ENCODE measurements around the gene OR13C8.
"Not testable (repeated sequence)": the region's sequence is repeated elsewhere in the genome, so short reads cannot be mapped to it uniquely, and the experiment has no call there.

OR13C8 gene, protein sequence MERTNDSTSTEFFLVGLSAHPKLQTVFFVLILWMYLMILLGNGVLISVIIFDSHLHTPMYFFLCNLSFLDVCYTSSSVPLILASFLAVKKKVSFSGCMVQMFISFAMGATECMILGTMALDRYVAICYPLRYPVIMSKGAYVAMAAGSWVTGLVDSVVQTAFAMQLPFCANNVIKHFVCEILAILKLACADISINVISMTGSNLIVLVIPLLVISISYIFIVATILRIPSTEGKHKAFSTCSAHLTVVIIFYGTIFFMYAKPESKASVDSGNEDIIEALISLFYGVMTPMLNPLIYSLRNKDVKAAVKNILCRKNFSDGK

DNA sequence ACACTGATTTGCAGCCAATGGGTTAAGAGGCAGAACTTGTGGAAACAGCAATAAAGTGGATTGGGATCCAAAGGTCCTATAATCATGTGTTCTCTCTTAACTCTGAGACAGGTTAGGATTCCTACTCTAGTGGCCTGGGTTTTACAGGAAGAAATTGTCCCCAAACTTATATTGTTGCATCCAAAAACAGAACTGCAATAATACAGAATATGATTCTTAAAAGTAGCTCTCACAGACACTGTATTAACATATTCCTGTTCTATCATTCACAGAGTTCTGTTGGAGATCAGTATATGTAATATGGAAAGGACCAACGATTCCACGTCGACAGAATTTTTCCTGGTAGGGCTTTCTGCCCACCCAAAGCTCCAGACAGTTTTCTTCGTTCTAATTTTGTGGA, at the start of gene OR13C8:
Gene OR13C8 (plus strand): TSS at position 301 of the 400 bp plus-strand sequence. CDS start 0 bp downstream, at position 301.
- DNase-seq = no peak

DNA sequence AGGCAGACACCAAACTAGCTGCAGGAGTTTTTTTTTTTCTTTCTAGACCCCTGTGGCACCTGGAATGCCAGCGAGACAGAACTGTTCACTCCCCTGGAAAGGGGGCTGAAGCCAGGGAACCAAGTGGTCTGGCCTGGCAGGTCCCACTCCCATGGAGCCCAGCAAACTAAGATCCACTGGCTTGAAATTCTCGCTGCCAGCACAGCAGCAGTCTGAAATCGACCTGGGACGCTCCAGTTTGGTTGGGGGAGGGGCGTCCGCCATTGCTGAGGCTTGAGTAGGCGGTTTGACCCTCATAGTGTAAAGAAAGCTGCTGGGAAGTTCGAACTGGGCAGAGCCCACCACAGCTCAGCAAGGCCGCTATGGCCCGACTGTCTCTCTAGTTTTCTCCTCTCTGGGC, 48.7 kb upstream of the OR13C8 start:
- not testable (repeated sequence) for DNase-seq

DNA sequence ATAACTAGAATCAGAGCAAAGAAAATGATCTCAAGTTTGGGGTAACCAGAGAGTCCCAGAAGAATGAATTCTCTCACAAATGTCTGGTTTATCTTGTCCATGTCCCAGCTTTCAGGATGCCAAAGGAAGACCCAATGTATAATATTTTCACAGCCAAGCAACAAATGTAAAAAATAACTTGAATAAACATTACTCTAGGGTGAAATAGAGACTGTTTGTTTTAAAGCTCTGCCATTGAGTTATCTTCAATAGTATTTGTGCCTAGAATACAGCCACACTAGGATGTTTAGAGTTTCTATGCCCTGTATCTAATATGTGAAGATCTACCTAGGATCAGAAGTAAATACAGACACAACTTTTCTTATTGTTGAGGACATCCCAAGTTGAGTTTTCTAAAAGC, 41.9 kb upstream of the OR13C8 start, which contains the start of gene OR13C4:
Gene OR13C4 (minus strand): TSS at position 101 of the 400 bp plus-strand sequence. CDS start 0 bp downstream, at position 101.
- no peak for DNase-seq

DNA sequence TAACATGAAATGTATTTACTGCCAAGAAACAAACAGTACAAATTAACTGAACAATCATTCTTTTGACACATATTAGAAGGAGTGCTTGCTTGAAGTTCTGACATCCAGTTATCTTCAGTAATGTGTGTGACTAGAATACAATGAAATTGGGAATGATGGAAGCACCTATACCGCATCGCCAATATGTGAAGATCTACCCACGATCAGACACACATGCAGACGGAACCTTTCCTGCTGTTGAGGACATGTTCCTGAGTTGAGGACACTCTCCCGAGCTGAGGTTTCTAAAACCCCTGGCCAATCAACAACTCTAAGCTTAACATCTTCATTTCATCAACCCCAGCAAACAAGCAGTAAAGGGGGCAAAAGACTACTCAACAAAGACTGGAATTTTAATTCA, 32.2 kb upstream of the OR13C8 start, which contains the start of gene OR13C3:
Gene OR13C3 (minus strand): TSS at position 101 of the 400 bp plus-strand sequence. CDS start 133 bp downstream, outside the sequence.
- no peak for DNase-seq

DNA sequence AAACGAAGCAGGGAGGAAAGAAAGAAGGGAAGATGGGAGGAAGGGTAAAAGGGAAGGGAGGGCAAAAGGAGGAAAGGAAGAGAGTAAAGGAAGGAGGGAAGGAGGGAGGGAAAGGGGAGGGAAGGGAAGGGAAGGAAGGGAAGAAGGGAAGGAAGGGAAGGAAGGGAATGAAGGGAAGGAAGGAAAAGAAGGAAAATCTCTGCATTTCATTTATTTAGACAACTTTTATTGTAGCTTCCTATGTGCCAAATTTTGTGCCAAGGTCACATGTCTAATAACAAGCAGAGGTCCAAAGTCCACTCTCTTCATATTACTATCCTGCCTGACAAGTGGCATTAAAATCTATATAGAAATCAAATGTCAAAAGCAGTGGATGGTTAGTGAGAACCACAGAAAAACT, 29.7 kb upstream of the OR13C8 start:
- DNase-seq = no peak

DNA sequence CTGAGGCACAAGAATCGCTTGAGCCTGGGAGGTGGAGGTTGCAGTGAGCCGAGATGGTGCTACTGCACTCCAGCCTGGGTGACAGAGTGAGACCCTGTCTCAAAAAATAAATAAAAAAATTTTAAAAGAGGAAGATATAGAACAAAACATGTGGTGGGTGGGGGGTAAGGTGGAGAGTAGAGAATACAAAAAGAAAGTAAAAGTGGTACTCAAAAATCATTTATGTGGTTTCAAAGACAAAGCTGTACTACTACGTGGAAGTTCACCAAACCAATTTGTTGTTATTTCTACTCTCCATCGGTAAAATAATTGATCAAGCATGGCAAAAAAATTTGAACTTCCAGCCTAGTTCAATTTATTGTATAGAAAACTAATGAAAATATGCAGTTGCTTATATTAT, 24.3 kb upstream of the OR13C8 start:
- DNase-seq = no peak

DNA sequence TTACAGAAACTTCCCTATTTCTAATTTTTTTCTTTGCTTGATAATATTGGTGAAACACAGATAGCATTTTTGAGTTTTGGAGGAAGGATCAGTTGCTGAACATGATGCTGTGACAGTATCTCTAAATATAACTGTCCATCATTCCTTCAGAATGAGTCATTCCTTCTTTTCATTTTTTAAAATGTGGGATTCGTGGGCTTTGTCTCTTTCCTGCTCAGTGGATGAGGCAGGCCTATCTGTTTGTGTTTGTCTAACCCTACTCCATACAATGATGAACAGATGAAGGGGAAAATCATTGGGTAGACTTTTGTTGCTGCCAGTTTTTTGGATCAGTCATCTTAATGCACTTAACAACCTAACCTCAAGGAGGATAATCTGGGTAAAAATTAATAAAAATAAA, 15.7 kb upstream of the OR13C8 start:
- DNase-seq = no peak

DNA sequence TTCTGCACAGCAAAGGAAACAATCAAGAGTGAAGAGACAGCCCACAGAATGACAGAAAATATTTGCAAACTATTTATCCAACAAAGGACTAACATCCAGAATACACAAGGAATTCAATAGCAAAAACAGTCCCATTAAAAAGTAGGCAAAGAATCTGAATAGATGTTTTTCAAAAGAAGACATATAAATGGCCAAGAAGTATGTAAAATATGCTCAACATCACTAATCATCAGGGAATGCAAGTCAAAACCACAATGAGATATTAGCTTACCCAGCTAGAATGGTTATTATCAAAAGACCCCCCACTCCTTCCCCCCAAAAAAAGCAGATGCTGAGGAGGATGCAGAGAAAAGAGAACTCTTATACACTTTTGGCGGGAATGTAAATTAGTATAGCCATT, 13.4 kb upstream of the OR13C8 start:
- no peak for DNase-seq

DNA sequence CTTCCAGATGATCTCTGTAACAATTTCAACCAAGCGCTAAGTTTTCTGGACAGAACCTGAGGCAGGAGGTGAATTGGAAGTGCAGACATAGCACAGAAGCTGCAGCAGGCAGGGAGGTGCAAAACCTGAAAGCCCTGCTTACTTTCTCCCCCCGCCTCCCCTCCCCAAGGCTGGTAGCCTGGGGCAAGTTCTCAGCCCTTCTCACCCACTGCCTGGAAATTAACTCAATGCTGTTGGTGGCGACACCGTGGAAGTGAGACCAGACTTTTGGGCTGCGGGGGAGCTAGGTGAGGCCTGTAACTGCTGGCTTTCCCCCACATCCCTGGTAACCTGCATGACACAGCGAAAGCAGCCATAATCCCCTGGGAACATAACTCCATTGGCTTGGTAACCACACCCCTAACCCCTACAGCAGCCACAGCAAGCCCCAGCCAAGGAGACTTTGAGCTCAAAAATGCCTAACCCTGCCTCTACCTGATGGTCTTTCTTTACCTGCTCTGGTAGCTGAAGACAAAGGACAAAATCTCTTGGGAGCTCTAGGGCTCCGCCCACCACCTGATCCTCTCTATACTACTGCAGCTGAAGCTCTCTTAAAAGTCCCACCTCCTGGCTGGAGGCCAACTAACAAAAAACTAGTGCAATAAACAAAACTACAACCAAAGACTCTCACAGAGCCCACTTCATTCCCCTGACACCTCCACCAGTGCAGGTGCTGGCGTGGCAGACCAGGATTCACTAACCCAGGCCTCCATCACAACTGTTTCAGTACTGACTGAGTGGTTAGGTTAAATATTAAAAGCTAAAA, 11.9 kb upstream of the OR13C8 start:
- DNase-seq = no peak

DNA sequence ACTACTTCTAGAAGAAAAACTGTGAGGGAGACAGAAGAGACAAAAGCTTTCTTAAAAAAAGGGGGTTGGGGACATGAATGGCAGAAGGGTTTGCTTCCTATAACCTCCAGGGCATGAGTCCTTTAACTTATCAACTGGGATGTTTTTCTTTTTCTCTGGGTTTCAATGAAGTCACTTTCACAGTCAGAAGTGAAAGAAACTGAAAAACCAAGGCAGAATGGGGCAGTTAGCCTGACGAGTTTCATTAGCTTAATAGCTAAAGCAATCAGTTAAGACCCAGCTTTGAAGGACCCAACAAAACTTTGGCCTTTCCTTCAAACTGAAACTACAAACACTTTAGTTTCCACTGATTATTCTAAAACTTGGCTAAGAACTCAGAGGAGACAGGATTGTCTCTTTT, 4.6 kb upstream of the OR13C8 start:
- no peak for DNase-seq

DNA sequence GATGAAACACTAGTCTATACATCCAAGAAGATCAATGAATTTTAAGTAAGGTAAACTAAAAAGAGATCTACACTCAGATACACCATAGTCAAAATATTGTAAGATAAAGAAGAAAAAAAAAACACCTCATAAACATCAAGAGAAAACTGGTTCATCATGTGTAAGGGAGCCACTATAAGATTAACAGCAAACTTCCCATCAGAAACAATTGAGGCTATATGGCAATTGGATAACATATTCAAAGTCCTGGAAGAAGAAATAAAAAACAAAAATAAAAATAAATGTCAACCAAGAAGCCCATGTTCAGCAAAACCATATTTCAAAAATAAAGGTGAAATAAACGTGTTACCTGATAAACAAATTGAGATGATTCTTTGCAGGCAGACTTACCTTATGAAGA, 3.6 kb downstream of the OR13C8 start:
- no peak for DNase-seq

DNA sequence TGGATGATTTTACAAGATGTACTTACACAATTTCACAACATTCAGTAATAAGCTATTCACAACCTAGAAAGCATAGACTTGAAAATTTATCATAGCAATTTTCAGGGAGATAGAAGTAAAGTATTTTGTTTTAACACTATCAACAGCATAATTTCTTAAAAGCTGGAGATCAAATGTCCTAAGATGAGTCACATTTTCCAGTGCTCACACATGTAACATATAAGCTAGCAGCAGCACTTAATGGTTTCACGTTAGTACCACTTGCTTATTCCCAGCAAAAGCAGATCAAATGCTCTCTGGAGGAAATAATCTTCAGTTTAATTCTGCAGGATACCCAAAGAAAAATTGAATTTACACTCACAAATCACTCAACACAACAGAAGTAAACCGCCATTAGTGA, 6.5 kb downstream of the OR13C8 start:
- no peak for DNase-seq

DNA sequence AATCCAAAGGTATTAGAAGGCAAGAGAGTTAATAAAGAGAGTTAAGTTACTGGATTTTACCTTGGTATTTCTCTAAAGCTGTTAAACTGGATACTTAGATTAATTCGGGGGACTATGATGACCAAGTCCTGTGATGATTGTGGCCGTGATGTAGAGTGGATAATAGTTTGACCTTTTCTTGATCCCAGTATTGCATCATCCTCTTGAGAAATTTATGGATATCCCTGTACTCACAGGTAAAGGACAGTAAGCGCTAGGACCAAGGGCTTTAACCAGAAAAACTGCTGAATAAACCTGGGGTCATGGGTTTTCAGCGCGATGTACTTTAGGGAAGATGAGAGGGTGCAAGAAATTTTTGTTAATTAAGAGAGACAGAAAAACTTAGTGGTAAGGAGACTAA, 8.3 kb downstream of the OR13C8 start:
- DNase-seq = no peak

DNA sequence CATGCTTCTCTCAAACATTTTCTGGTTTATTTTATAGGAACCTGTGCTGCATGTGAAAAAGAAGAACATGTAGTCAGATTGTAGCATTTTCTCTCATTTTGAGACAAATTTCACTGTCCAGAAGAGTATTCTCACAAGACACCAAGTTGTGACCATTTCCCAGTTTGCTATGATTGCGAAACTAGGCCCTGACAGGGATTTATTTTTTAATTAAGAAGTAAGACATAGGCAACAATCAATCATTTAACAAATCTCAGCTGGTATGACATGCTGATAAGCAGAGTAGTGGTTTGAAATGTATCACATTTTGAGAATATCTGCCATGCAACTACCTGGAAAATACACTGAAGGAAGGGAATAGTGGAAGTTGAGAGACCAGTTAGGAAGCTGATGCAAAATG, 11.6 kb downstream of the OR13C8 start:
- no peak for DNase-seq

DNA sequence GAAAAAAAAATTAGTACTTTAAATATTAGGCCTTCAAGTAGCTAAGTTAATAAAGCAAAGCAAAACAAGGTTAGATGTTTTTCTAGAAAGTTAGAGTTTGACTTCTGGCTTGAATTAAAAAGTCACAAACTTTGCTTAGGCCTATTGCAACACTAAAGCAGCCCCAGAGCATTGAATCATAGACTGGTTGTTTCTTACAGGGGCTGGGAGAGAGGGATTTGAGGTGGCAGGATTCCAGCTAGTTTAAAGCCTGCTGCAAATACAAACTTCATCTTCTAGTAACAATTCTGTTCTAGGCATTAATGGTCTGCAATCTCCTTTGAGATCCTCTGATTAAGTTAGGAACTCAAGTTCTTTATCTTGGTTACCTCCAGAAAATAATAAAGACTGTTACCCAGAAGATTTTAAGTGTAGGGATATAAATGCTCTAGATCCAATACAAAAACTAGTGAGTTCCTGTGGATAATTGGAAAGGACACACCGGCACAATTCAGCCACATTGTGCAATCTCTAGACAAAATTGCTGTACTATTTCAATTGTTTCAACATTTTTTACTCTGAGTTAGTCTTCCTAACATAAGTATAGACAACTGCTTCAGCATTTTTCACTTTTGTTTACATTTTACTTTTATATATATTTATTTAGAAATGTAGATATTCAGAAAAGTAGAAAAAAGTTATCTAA, 17.7 kb downstream of the OR13C8 start:
- peak; percentile 62 for DNase-seq

DNA sequence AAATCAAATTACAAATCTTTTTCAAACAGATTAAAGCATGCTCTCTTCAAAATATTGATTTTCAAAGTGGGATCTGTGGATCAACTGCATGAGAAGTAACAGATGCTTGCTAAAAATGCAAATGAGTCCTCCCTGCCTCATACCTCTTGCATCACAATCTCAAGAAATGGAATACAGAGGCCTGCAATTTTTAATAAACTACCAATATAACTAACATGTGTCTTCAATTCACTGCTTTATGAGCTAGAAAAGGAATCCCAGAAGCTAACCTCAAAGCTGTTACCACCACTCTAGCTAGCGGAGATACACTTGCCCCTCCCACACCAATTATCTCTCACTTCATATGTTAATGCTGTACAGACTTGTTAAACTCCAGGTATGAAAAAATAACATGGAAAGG, 20.7 kb downstream of the OR13C8 start:
- no peak for DNase-seq

DNA sequence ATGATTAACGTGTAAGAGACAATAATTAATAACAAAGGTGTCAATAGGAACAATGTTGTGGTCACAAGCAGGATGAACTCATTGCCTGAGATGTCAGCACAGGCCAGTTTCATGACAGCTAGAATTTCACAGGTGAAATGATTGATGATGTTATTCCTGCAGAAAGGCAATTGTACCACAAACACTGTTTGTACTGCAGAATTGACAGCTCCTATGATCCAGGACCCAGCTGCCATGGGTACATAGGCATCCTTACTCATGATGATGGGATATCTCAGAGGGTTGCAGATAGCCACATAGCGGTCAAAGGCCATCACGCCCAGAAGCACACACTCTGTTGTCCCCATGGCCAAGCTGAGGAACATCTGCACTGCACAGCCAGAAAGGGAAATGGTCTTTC, 29.8 kb downstream of the OR13C8 start:
- not testable (repeated sequence) for DNase-seq

DNA sequence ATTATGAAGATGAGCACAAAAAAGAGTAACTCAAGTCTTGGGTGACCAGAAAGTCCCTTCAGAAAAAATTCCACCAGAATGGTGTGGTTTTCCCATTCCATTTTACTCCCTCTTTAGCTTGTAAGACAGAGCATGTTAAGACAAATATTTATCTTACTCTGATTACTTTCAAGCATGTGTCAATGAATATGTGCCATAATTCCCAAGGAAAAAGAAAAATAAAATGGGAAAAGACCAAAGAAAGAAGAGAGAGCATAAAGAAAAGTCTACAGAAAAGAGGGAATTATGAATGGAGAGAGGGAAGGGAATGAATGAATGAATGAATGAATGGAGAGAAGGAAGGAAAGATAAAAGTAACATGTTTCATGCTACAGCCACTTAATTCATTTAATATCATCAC, 30.3 kb downstream of the OR13C8 start, which contains the start of gene OR13C5:
Gene OR13C5 (minus strand): TSS at position 101 of the 400 bp plus-strand sequence. CDS start 0 bp downstream, at position 101.
- DNase-seq = not testable (repeated sequence)

DNA sequence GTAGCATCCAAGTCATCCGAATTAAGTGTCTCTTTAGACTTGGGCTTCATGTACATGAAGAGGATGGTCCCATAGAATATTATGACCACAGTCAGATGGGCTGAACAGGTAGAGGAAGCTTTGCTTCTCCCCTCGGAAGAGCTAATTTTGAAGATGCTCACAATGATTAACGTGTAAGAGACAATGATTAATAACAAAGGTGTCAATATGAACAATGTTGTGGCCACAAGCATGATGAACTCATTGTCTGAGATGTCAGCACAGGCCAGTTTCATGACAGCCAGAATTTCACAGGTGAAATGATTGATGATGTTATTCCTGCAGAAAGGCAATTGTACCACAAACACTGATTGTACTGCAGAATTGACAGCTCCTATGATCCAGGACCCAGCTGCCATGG, 35.8 kb downstream of the OR13C8 start:
- no peak for DNase-seq

DNA sequence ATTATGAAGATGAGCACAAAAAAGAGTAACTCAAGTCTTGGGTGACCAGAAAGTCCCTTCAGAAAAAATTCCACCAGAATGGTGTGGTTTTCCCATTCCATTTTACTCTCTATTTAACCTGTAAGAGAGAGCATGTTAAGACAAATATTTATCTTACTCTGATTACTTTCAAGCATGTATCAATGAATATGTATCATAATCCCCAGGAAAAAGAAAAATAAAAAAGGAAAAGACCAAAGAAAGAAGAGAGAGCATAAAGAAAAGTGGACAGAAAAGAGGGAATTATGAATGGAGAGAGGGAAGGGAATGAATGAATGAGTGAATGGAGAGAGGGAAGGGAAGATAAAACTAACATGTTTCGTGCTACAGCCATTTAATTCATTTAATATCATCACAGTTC, 36.6 kb downstream of the OR13C8 start, which contains the start of gene OR13C2:
Gene OR13C2 (minus strand): TSS at position 101 of the 400 bp plus-strand sequence. CDS start 0 bp downstream, at position 101.
- not testable (repeated sequence) for DNase-seq

DNA sequence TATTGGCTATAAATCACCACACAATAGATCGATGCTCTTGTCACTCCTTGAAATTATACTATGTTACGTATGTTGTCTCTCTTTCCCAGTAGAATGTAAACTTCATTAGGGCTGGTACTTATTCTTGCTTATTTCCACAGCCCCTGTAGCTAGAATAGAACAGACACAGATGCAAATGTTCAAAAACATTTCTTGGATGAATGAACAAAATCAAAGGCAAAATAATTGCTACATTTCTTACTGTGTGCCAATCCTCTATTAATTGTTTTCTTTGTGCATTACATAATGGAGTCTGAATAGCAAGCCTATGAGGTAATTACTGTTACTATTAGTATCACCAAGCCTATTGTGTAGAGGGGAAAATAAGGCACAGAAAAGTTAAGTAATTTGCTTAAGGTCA, 37.2 kb downstream of the OR13C8 start:
- DNase-seq = no peak

DNA sequence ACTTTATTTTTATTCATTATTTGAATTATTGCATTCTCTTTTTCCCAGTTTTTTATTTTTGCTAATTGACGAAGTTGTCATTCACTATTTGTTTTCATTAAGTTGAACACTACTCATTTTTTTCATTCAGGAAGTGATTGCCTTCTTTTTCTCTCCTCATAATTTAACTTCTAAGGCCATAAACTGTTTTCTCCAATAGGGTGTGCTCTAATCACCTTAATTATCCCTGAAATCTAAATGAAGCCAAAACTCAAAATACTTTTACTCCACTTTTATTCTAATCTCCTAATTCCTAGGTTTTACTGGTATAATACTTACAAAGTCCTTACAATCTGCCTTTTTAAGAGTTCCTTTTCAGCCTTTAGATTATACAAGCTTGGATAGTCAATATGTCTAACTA, 39.4 kb downstream of the OR13C8 start:
- DNase-seq = no peak

DNA sequence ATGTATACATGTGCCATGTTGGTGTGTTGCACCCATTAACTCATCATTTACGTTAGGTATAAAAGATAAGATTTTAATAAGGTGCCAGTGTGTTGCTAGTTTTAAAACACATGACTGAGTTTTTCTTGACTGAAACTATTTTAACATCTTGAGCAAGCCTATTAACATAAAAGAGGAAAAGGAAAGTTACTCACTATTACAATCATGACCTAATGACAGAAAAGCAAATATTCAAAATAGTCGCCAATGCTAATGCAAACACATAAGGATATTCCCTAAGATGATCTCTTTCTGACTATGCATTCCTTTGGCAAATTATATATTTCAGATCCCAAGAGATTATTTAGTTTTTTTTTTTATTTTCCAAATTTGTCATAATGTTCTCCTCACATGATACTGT, 42.2 kb downstream of the OR13C8 start:
- no peak for DNase-seq
